Subcutaneous adipose tissue (tissue), 4 donors: ENCODE results near the gene CYB5R3. TPM values are rescaled to one million over a fixed set of nuclear protein-coding genes. Genes with fewer than 3 reads are reported as not detected.

Source experiments
- total RNA-seq, 4 donors: library from RNA; depleted of rRNA; stranded (reverse); fragments of >200 nt; gene quantifications; one replicate each; pipeline ENCODE4 v1.1.0, GENCODE V29; 2016
- TF ChIP-seq, protein P1 (sequence below): fragments of 450-650 bp; IDR thresholded peaks from one replicate; pipeline ENCODE4 v1.5.1; 2016; ENCODE audit warnings: low read depth, mild to moderate bottlenecking, control low read depth, antibody characterized with exemption, moderate library complexity

The CYB5R3 gene
- total RNA-seq, 4 donors from 2014 or later: 131 to 381 (median 222) TPM

DNA sequence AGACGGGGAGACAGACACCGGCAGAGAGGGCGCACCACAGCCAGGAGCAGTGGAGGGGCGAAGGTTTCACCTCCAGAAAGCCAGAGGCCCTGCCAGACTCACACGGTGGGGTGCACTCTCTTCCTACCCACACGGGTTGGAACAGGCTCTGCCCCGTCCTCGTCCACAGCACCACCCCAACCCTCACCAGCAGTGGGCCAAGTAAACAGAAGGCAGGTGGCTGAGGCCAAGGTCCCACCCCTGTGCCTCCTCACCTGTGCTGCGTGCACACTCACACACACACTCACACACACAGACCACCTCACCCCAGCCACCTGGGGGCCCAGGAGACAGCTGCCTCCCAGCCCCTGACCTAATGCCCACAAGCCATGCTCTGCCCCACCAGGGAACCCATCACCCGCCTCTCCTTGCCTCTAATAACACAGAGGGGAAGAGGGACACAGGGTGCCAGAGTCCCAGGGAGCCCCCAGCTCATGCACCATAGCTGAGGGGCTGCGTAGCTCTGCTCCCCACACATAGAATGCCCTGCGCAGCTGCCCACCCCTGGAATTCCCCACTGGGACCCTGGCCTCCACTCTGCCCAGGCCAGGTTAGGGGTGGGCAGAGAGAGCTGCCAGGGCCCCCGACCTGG lies 3.1 kb downstream of the CYB5R3 start:
- TF ChIP-seq, protein P1, sequence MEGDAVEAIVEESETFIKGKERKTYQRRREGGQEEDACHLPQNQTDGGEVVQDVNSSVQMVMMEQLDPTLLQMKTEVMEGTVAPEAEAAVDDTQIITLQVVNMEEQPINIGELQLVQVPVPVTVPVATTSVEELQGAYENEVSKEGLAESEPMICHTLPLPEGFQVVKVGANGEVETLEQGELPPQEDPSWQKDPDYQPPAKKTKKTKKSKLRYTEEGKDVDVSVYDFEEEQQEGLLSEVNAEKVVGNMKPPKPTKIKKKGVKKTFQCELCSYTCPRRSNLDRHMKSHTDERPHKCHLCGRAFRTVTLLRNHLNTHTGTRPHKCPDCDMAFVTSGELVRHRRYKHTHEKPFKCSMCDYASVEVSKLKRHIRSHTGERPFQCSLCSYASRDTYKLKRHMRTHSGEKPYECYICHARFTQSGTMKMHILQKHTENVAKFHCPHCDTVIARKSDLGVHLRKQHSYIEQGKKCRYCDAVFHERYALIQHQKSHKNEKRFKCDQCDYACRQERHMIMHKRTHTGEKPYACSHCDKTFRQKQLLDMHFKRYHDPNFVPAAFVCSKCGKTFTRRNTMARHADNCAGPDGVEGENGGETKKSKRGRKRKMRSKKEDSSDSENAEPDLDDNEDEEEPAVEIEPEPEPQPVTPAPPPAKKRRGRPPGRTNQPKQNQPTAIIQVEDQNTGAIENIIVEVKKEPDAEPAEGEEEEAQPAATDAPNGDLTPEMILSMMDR: no peak

- TF ChIP-seq, protein P1: no peak
Measured at GRCh38 chr22:42645341-42645937, 3.8 kb downstream of the CYB5R3 start.

DNA sequence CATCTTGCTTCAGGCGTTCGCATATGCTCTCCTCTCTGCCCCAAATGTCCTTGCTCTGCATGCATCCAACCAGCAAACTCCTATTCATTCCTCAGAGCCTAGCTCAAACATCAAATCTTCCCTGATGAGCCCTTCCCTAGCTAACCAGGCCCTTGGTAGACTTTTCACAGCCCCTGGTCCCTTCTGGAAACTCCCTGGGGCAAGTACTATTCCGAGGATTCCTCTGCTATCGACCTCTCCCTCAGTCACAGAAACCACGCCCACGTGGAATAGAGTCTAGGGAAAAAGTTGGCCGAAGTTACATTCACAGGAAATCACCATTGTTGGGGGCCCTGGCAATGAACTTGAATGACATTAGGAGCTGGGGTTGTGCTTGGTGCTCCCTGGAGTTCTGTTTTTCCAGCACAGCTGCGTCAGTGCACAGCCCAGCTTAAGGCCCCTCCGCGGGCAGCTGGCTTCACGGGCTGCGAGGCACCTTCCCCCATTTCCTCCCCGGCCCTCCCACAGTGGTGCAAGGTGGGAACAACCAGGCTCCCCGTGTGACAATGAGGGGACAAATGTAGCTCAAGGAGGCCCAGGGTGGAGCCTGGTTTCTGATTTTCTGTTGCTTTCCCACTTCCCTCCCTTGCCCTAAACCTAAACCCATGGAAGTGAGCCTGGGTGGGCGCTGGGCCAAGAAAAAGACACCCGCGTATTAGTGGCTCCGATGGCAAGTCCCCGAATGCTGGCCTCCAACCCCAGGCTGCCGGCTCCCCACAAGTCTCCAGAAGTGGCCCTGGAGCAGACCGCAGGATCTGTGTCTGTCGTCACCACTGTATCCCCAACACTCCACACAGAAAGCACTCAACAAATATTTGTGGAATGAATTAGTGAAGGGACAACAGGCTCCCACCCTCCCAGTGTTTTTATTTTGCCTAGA lies 4.5 kb downstream of the CYB5R3 start:
- TF ChIP-seq, protein P1: no peak

DNA sequence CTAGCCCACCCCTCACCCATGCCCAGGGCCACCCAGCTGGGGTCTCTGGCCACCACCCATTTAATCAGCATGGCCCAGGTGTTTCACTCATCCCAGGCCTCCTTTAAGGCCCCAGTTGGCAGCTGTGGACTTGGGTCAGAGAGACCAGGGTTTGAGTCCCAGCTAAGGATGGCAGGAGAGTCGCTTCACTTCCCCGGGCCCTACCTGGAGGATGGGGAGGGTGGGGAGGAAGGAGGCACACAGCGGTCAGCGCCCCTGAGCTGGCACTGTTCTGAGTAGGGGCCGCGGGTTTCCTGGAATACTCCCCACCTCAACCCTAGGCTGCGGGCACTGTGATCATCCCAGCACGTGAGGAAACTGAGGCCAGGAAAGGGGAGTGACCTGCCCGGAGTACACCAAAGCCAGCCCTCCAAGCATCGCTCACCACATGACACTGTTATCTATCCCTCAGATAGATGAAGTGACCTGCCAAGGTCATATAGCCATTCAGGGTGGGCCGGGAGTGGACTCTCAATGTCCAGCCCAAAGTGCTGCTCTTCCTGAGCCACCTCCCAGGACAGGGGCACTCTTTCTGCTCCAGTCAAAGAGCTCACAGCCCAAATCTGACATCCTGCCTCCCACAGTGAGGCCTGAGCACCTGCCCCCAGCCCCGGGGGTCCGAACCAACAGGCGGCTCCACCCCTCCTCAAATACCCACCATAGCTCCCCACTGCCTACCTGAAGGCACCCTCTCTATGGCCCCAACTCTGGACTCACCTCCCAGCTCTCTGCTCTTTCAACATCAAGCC lies 5.4 kb downstream of the CYB5R3 start:
- TF ChIP-seq, protein P1: no peak

DNA sequence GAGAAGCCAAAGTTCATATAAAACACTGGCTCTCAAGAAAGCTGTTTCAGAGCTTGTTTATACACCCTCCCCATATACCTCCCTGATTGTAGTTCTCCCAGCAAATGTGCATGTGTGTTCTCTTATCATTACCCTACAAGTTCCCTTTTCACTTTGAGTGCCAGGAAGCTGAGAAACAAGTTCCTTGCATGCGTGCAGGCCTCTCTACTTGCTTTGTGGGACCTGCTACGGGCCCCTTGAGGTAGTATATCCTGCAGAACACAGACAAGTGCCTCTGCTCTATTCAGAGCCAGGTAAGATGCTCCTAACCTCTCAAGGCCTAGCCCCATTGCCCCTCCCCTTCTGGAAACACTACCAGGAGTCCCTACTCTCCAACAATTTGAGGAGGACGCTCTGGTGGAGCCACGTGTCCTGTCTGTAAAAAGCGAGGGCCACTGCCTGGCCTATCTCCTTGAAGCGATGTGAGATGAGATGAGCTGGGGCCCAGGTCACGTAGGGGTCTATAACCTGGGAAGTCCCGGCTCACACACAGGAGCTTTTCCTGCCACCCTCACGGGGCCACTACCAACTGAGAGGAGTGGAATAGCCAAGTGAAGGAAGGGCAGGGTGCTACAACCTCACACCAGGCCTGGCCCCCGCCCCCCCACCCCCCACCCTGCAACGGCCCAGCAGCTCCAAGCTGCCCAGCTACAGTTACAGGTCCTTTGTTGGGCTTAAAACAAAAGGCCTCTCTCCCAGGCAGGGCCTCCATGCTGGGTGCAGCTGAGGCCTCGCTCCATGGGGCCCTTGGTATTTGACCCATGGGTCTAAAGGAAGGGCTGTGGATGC lies 6.2 kb downstream of the CYB5R3 start:
- TF ChIP-seq, protein P1: no peak

- TF ChIP-seq, protein P1: no peak
Measured at GRCh38 chr22:42641801-42642413, 7.3 kb downstream of the CYB5R3 start.
